ENCODE measurements around the gene KCNC3. TPM values are rescaled to one million over a fixed set of nuclear protein-coding genes. Genes with fewer than 3 reads are reported as not detected.
A peak's percentile ranks its signal among the peaks of the same experiment; 100 is the strongest.

The KCNC3 gene
- polyA plus RNA-seq: 3.1 TPM
- long read RNA-seq, donor 1: 0 reads
- long read RNA-seq, donor 2: 0 reads
- long read RNA-seq, donor 3: 0 reads
- long read RNA-seq, donor 4: 0 reads
- long read RNA-seq, donor 5: 0 reads
- long read RNA-seq, donor 6: 0 reads
- long read RNA-seq, donor 7: 0 reads
- long read RNA-seq, donor 8: 0 reads
- long read RNA-seq, donor 9: 0 reads
- long read RNA-seq, donor 10: 0 reads
- long read RNA-seq, donor 11: 0 reads

DNA sequence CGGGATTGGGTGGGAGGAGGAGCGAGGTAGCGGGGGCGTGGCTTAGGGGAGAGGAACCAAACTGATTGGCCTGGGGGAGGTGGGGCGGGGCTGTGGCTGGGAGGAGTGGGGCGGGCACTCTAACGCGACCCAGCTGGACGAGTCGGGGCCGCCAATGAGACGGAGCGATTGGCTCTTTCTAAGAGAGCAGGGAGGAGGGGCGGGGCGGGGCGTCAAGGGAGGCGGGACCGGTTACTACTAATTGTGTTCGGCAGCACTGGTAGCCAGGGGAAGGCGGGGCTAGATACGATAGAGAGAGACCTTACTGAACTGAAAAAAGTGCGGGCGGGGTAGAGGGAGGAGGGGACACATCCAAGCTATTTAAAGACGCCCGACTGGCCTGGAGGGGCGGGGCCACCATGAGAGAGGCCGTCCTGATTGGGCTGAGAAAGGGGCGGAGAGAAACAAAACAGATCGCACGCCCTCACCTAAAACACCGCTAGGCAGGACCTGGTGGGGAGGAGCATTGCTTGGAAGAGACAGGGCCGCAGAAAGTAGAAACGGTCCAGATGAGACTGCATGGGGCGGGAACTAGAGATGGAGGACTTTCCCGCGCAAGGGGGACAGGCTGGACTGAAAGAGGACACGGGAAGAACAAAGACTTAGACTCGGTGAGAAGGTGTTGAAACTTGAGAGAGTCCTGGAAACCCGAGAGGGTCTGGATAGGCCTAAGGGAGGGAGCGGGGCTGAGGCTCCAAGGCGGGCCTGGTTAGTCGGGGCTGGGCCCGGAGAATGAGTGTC, at the start of gene KCNC3:
Gene KCNC3 (minus strand): TSS at position 232 of the 780 bp plus-strand sequence. CDS start 295 bp downstream, outside the sequence.
- H3K27me3 ChIP-seq (ENCODE audit: control insufficient read depth, insufficient read depth, low read length): peaks cover 74% of the 10 kb centered on the region

GRCh38 chr19:50378863-50379236, 49.7 kb upstream of the KCNC3 start:
- Histone ChIP-seq H3K4me1 (ENCODE audit: control insufficient read depth, insufficient read depth, low read length) (peaks cover 6% of the 10 kb centered on the region), H3K27me3 (ENCODE audit: control insufficient read depth, insufficient read depth, low read length) (no peaks in the 10 kb centered on the region), H3K9me3 (ENCODE audit: control insufficient read depth, low read depth, low read length) (no peaks in the 10 kb centered on the region), H3K36me3 (ENCODE audit: control insufficient read depth, insufficient read depth, low read length) (peaks cover 56% of the 10 kb centered on the region), H3K27ac (ENCODE audit: low read length) (no peak overlapping the region), H3K4me3 (ENCODE audit: low read length) (no peak overlapping the region)
- no CpG with 5 or more reads among the region's 10 CpGs for WGBS (ENCODE audit: insufficient coverage, low lambda C conversion rate)
- DNase-seq: no peak

More for the DNA sequence above, at the start of gene KCNC3:
- Histone ChIP-seq H3K9me3 (ENCODE audit: control insufficient read depth, low read depth, low read length) (peaks cover 14% of the 10 kb centered on the region), H3K4me3 (ENCODE audit: low read length) (peak within 1 kb of the TSS; percentile 25), H3K27ac (ENCODE audit: low read length) (peak within 1 kb of the TSS; percentile 44), H3K4me1 (ENCODE audit: control insufficient read depth, insufficient read depth, low read length) (peaks cover 36% of the 10 kb centered on the region), H3K36me3 (ENCODE audit: control insufficient read depth, insufficient read depth, low read length) (no peaks in the 10 kb centered on the region)
- DNase-seq: peak; percentile 97 to 98
- 20% methylated on average over 1 of the region's 43 CpGs for WGBS (ENCODE audit: insufficient coverage, low lambda C conversion rate)

- no CpG with 5 or more reads among the region's 36 CpGs for WGBS (ENCODE audit: insufficient coverage, low lambda C conversion rate)
- no peak overlapping the region for H3K4me3 ChIP-seq (ENCODE audit: low read length)
- no peaks in the 10 kb centered on the region for H3K27me3 ChIP-seq (ENCODE audit: control insufficient read depth, insufficient read depth, low read length)
- H3K27ac ChIP-seq (ENCODE audit: low read length): no peak overlapping the region
- H3K4me1 ChIP-seq (ENCODE audit: control insufficient read depth, insufficient read depth, low read length): peaks cover 2% of the 10 kb centered on the region
- H3K36me3 ChIP-seq (ENCODE audit: control insufficient read depth, insufficient read depth, low read length): peaks cover 56% of the 10 kb centered on the region
- no peak for DNase-seq
- no peaks in the 10 kb centered on the region for H3K9me3 ChIP-seq (ENCODE audit: control insufficient read depth, low read depth, low read length)
These were observed 49.1 kb upstream of the KCNC3 start for GRCh38 chr19:50378169-50378862.

GRCh38 chr19:50377517-50377916, 48.3 kb upstream of the KCNC3 start:
- Histone ChIP-seq H3K4me3 (ENCODE audit: low read length) (no peak overlapping the region), H3K4me1 (ENCODE audit: control insufficient read depth, insufficient read depth, low read length) (no peaks in the 10 kb centered on the region), H3K36me3 (ENCODE audit: control insufficient read depth, insufficient read depth, low read length) (peaks cover 52% of the 10 kb centered on the region), H3K27ac (ENCODE audit: low read length) (no peak overlapping the region), H3K9me3 (ENCODE audit: control insufficient read depth, low read depth, low read length) (no peaks in the 10 kb centered on the region), H3K27me3 (ENCODE audit: control insufficient read depth, insufficient read depth, low read length) (no peaks in the 10 kb centered on the region)
- DNase-seq: no peak
- WGBS (ENCODE audit: insufficient coverage, low lambda C conversion rate): no CpG with 5 or more reads among the region's 9 CpGs

GRCh38 chr19:50377051-50377461, 47.9 kb upstream of the KCNC3 start:
- DNase-seq: peak in 1 of 2 donors; percentile 36
- Histone ChIP-seq H3K4me3 (ENCODE audit: low read length) (no peak overlapping the region), H3K9me3 (ENCODE audit: control insufficient read depth, low read depth, low read length) (no peaks in the 10 kb centered on the region), H3K36me3 (ENCODE audit: control insufficient read depth, insufficient read depth, low read length) (peaks cover 48% of the 10 kb centered on the region), H3K4me1 (ENCODE audit: control insufficient read depth, insufficient read depth, low read length) (no peaks in the 10 kb centered on the region), H3K27ac (ENCODE audit: low read length) (no peak overlapping the region), H3K27me3 (ENCODE audit: control insufficient read depth, insufficient read depth, low read length) (no peaks in the 10 kb centered on the region)
- no CpG with 5 or more reads among the region's 7 CpGs for WGBS (ENCODE audit: insufficient coverage, low lambda C conversion rate)

GRCh38 chr19:50376166-50377050, 47.2 kb upstream of the KCNC3 start, which contains the start of gene NR1H2:
NR1H2 (plus strand) TSS chr19:50376457; CDS start chr19:50377606, 1,149 bp downstream.
- Histone ChIP-seq H3K4me1 (ENCODE audit: control insufficient read depth, insufficient read depth, low read length) (no peaks in the 10 kb centered on the region), H3K4me3 (ENCODE audit: low read length) (peak within 1 kb of the TSS; percentile 97), H3K36me3 (ENCODE audit: control insufficient read depth, insufficient read depth, low read length) (peaks cover 41% of the 10 kb centered on the region), H3K27me3 (ENCODE audit: control insufficient read depth, insufficient read depth, low read length) (no peaks in the 10 kb centered on the region), H3K27ac (ENCODE audit: low read length) (peak within 1 kb of the TSS; percentile 97), H3K9me3 (ENCODE audit: control insufficient read depth, low read depth, low read length) (no peaks in the 10 kb centered on the region)
- peak; percentile 96 for DNase-seq
- 0% methylated on average over 2 of the region's 67 CpGs for WGBS (ENCODE audit: insufficient coverage, low lambda C conversion rate)

DNA sequence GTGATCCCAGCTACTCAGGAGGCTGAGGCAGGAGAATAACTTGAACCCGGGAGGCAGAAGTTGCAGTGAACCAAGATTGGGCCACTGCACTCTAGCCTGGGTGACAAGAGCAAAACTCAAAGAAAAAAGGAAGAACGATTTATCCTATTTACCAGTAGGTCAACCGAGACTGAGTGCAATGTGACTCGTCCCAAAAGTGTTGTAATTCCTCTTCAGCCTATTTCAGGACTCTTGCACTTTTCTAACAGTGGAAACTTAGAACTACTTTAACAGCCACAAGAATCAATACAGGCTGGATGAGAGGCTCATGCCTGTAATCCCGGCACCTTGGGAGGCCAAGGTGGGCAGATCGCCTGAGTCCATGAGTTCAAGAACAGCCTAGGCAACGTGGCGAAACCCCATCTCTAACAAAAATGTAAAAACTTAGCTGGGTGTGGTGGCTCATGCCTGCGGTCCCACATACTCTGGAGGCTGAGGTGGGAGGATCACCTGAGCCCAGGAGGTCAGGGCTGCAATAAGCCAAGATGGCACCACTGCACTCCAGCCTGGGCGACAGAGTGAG, 42.8 kb upstream of the KCNC3 start:
- Histone ChIP-seq H3K27ac (ENCODE audit: low read length) (no peak overlapping the region), H3K36me3 (ENCODE audit: control insufficient read depth, insufficient read depth, low read length) (no peaks in the 10 kb centered on the region), H3K27me3 (ENCODE audit: control insufficient read depth, insufficient read depth, low read length) (no peaks in the 10 kb centered on the region), H3K4me1 (ENCODE audit: control insufficient read depth, insufficient read depth, low read length) (no peaks in the 10 kb centered on the region), H3K4me3 (ENCODE audit: low read length) (no peak overlapping the region), H3K9me3 (ENCODE audit: control insufficient read depth, low read depth, low read length) (no peaks in the 10 kb centered on the region)
- no peak for DNase-seq
- no CpG with 5 or more reads among the region's 10 CpGs for WGBS (ENCODE audit: insufficient coverage, low lambda C conversion rate)

GRCh38 chr19:50368649-50369570, 39.7 kb upstream of the KCNC3 start:
- Histone ChIP-seq H3K27ac (ENCODE audit: low read length) (peak overlapping the region; percentile 52), H3K9me3 (ENCODE audit: control insufficient read depth, low read depth, low read length) (no peaks in the 10 kb centered on the region), H3K4me3 (ENCODE audit: low read length) (peak overlapping the region; percentile 76), H3K4me1 (ENCODE audit: control insufficient read depth, insufficient read depth, low read length) (no peaks in the 10 kb centered on the region), H3K36me3 (ENCODE audit: control insufficient read depth, insufficient read depth, low read length) (no peaks in the 10 kb centered on the region), H3K27me3 (ENCODE audit: control insufficient read depth, insufficient read depth, low read length) (no peaks in the 10 kb centered on the region)
- no CpG with 5 or more reads among the region's 34 CpGs for WGBS (ENCODE audit: insufficient coverage, low lambda C conversion rate)
- DNase-seq: peak; percentile 82 to 89
